GM18909 (cell line): Measurements from ENCODE around the gene SLC1A7.

Experiments
- ATAC-seq: cut with Tn5 transposase; IDR thresholded peaks from one replicate; pipeline ENCODE4 v1.9.1; 2021; ENCODE audit warnings: mild to moderate bottlenecking; ENCODE audit not compliant: unreplicated experiment, poor library complexity

SLC1A7 gene

GRCh38 chr1:53065391-53065790 is 77.0 kb downstream of the SLC1A7 start:
- no peak for ATAC-seq

DNA sequence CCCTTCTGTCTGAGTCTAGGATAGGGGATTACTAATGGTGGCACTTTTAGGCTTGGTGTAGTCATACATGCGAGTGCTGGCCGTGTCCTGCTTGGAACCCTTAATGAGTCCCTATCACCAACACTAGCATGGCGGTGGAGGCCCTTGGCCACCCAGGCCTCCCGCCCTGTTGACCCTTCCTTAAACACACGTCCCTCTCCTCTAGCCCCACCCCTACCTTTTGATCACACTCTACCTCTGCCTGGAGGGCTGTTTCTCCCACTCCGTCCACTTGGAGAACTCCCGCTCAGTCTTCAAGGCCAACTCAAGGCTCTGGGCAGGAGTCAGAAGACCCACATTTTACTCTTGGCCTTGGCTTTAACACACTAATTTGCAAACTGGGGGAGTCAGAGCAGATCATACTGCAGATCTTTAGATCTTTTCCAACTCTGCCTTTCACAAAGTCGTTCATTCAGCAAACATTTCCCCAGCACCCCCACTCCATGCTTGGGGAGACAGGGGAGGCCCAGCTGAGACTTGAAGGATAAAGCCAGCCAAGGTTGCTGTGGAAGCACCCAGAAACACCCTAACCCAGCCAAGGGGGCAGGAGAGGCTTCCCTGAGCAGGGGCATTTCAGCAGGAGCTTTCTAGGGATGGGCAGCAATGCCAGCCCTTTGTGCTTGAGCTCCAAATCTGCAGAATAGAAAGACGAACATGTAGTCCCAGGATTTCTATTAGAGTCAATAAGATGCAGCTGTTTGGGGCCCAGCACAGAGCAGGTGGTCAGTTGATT is 78.5 kb downstream of the SLC1A7 start:
- no peak for ATAC-seq

- no peak for ATAC-seq
Measured at GRCh38 chr1:53062708-53063591, 79.5 kb downstream of the SLC1A7 start.

- no peak for ATAC-seq
Measured at GRCh38 chr1:53061859-53062707, 80.4 kb downstream of the SLC1A7 start, which contains the start of gene PODN. Gene PODN, plus strand, starts transcription at chr1:53062213. Its CDS starts 7,643 bp downstream, at chr1:53069856.

GRCh38 chr1:53061123-53061858 is 81.1 kb downstream of the SLC1A7 start:
- no peak for ATAC-seq

- no peak for ATAC-seq
Measured at GRCh38 chr1:53060579-53060978, 81.9 kb downstream of the SLC1A7 start.

DNA sequence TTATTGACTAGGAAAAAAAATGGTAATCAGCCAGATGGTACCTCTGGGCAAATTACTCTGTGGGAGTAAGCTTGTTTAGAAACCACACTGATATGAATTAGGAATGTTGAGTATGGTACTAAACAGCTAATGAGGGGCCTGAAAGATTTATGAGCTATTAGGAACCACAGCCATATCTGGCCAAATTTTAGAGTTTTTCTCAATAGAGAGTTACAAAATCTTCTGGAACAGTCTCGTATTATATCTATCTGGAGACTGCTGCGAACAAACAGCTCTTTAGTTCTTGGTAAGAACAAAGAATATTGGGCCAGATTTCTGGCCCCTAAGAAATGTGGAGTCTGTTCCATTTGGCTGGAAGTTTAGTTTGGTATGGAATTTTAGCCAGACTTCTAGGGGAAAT is 85.3 kb downstream of the SLC1A7 start:
- no peak for ATAC-seq

DNA sequence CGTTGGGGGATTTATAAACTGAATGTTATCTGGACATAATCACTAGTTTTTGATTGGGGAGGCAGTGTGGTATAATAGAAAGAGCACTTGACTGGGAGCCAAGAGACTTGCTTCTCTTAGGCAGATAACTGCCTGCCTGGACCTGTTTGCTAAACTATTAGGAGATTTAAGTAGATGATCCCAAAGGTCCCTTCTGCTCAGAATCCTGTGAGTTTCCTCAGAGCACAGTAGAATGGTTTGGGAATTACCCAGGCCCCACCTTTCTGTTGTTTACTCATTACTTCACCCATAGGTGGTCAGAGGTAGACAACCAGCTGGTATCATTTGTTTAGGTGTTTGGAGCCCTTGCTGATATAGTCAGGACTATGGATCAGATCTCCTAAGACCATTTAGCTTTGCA is 90.8 kb downstream of the SLC1A7 start:
- no peak for ATAC-seq

- no peak for ATAC-seq
Measured at GRCh38 chr1:53050310-53050709, 92.1 kb downstream of the SLC1A7 start.

DNA sequence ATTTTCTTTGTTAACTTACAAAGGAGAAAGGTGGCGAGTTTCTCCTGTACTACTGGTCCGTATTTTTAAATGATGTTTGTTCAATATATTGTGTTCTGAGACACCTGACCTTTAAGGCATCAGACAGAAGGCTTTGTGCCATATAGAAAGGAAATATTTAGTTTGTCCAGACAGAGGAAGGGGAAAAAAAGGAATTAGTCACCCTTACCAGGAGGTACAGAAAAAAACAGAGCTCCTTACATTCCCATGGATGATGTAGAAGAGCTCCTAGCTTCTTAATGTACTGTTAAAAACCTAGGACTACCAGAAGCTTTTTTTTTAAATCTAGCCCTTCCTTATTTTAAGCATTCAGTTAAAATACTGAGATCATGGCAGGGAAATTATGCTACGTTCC is 92.9 kb downstream of the SLC1A7 start:
- no peak for ATAC-seq

DNA sequence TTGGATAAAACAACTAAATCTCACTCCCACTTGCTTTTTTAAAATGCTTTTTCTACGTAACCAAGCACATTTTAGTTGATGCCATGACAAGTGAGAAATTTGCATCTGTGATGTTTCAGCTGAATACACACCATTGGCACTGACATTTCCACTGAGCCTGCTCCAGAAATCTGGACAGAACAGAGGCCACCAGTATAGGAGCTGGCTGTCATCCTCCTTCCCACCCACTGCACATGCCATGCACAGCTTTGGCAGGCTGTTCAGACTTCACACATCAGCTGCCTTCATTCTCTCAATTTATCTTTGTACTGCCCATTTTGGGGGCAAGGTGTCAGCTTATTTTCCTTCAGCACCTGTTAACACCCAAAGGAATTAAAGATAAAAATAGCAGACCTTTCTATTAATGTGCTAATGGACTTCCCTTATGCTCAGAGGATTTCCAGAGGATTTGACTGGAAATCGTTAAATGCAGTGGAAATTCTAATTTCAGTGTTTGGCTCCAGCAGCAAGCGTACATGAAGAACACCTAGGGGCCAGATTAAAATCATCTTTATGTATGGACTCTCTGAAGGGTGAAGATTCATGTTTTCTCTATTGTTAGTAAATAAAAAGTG is 93.4 kb downstream of the SLC1A7 start:
- ATAC-seq, result no peak

- ATAC-seq, result no peak
Measured at GRCh38 chr1:53047737-53048736, 94.4 kb downstream of the SLC1A7 start.

DNA sequence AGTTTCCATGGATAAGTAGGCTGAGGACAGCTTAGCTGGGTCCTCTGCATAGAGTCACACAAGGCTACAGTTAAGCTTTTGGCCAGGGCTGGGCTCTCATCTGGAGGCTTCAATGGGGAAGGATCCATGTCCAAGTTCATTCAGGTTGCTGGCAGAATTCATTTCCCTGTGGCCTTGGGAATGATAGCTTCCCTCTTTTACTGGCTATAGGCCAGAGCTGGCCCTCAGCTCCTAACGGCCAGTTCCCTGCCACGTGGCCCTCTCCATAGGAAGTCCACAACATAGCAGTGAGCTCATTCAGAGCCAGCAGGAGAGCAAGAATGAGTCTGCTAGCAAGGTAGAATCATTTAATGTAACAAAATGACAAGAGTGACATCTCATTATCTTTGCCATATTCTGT is 95.5 kb downstream of the SLC1A7 start:
- no peak for ATAC-seq

DNA sequence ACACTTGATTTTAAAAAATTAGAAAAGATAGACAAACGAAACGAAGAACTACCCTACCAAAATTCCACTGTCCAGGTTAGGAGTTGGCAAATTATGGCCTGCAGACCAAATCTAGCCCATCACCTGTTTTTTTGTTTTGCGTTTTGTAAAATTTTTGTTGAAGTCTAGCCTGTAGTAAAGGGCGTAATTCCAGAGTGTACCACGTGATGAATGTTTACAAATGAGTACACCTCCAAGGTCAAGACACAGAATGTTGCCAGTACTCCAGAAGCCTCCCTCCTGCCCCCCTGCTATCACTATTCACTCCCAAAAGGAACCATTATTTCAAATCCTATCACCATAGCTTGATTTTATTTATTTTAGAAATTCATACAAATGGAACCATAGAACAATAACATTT is 97.5 kb downstream of the SLC1A7 start:
- no peak for ATAC-seq

DNA sequence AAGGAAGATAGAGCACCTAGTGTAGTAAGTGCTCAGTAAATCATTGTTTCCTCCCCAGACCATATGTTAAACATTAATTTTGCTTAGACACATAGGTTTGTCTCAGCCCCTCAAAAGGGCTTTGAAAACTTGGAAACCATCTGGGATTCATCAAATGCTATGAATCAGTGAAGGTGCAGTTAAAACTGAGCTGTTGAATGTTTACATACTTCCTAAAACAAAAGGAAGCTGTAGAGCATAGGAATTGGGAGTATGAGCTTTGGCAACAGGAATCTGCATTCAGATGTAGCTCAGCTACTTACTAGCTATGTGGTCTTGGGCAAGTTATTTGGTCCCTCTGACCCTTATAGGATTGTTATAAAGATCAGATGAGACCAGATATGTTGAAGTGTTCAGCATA is 99.2 kb downstream of the SLC1A7 start:
- no peak for ATAC-seq

DNA sequence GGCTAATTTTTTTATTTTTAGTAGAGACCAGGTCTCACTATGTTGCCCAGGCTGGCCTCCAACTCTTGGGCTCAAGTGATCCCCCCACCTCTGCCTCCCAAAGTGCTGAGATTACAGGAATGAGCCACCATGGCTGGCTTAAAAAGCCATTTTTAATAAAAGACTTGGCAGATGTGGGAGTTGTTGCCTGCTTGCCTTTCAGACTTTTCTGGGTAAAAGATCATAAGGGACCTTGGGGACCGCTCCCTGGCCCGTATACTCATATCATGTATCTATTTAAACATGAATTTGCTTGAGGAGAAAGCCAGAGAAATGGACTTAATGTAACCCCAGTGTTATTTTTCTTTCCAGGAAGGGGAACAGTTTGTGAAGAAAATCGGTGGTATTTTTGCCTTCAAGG is 103.9 kb downstream of the SLC1A7 start:
- no peak for ATAC-seq
